GM12872 (cell line): ENCODE data around the gene GRIA3.

Source experiments
- TF ChIP-seq, protein P1 (sequence below): IDR thresholded peaks from 3 replicates; pipeline ENCODE4 v1.5.1; 2011; ENCODE audit warnings: low read depth, mild to moderate bottlenecking, low read length, moderate library complexity; ENCODE audit not compliant: insufficient read depth

Gene GRIA3

GRCh38 chrX:123513585-123514278 lies 329.7 kb downstream of the GRIA3 start:
- TF ChIP-seq, protein P1, sequence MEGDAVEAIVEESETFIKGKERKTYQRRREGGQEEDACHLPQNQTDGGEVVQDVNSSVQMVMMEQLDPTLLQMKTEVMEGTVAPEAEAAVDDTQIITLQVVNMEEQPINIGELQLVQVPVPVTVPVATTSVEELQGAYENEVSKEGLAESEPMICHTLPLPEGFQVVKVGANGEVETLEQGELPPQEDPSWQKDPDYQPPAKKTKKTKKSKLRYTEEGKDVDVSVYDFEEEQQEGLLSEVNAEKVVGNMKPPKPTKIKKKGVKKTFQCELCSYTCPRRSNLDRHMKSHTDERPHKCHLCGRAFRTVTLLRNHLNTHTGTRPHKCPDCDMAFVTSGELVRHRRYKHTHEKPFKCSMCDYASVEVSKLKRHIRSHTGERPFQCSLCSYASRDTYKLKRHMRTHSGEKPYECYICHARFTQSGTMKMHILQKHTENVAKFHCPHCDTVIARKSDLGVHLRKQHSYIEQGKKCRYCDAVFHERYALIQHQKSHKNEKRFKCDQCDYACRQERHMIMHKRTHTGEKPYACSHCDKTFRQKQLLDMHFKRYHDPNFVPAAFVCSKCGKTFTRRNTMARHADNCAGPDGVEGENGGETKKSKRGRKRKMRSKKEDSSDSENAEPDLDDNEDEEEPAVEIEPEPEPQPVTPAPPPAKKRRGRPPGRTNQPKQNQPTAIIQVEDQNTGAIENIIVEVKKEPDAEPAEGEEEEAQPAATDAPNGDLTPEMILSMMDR = no peak

GRCh38 chrX:123514279-123514640 lies 330.2 kb downstream of the GRIA3 start:
- TF ChIP-seq, protein P1 = peak; percentile 37; the same call in 2 of the 3 replicates

DNA sequence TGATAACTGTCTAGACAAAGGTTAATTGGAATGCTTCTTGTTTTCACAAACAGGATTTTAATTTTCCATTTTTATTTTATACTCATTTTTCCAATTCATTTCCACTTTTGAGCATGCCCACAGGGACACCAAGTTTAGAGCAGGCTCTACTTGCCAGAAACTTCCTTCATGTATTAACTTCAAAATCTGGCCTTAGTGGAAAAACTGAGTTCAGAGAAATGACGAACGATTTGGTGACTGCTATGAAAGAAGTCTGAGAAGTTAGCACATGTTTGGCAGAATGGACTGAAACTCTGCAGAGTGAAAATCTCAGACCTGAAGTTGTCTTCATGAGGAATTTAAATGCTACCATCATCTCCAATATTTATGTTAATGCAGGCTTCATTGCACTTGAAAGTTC lies 334.7 kb downstream of the GRIA3 start:
- TF ChIP-seq, protein P1 = no peak

DNA sequence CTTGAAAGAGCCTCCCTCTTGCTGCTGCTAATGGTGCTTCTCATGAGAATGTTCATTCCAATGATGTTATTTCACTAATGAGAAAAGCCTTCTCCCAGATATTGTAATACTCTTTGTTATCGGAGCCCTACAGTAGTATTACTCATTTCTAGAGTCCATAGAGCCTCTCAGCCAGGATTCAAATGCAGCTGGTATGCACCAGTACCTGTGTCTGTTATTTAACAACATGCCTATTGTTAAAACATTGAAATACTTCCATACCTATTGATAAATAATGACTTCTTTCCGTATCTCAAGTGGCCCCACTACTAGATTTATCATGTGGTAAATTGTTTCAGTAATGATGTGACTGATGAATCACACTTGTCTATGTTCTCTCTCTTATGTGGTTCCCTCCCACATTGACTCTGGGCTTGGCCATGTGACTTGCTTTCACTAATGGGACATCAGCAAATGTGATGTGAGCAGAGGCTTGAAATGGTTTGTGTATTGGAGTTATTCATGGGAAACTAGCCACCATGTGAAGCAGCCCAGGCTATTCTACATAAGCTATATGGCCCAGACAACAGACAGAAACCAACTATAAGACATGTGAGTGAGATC lies 341.1 kb downstream of the GRIA3 start:
- TF ChIP-seq, protein P1 = no peak
